ENCODE data around the gene LEKR1. TPM values are rescaled to one million over a fixed set of nuclear protein-coding genes. Genes with fewer than 3 reads are reported as not detected.
A peak's percentile ranks its signal among the peaks of the same experiment; 100 is the strongest.
"Not testable (repeated sequence)": the region's sequence is repeated elsewhere in the genome, so short reads cannot be mapped to it uniquely, and the experiment has no call there.

Gene LEKR1
- total RNA-seq, 8 experiments from 2014 or later = 0.05 to 3.2 (median 1.2) TPM

DNA sequence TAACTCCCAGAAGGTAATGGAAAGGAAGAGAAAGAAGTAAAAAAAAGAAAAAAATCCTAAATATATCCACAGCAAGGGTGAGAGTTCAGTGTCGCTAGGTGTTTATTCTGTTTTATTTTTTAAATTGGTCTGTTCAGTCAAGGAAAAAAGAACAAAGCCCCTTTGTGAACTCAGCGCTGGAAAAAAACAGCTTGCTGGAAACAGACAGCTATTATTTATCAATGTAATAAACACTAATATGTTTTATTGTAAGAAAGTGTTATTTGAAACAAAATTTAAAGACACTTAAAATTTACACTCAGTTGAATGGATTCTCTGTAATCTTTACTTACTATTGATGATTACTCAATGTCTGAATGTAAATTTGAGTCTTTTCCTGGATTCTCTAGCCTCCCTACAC is 32.3 kb upstream of the LEKR1 start:
- WGBS, 10 experiments = 64 to 95% (median 89%) methylated on average over 1 to 2 of the region's 2 CpGs; no CpG with 5 or more reads in 1 of the 10 experiments
- in situ Hi-C loops (cut with MboI; ENCODE audit: low pct_unique_long_range_greater_than_20kb in 2 of 9, low sequenced_read_pairs in 9 of 9, unreplicated experiment in 9 of 9) = no loop called here

DNA sequence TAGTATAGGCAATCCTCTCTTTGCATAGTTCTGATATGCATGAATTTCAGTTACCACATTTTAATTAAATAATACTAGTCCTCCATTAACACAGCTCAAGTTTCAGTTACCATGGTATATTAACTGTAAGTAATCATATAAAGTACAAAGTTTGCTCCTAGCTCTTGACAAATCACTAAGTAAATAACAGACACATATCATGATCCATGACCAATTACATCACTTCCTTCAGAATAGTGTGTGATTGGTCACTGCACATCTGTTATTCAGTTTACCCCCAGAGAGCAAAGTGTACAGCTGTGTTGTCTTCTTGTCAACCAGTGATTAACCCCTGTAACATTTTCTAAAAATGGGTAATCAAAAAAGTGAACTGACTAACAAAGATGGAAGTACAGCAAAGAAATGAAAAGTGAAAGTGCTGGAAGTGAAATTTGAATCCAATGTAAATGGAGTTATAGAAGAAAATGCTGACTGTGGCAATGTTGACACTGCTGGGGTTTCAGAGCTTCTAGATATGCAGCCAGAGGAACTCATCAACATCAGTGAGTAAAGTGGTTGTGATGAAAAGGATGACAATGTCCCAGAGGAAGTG is 30.2 kb upstream of the LEKR1 start:
- in situ Hi-C loops (cut with MboI; ENCODE audit: low pct_unique_long_range_greater_than_20kb in 2 of 9, low sequenced_read_pairs in 9 of 9, unreplicated experiment in 9 of 9) = no loop called here
- ATAC-seq (replicated peaks in 6 of 8) = peak in 3 of 8 experiments; percentile 47 to 93 (median 75)
- H3K4me3 ChIP-seq = no peak overlapping the region
- H3K27ac ChIP-seq = no peak overlapping the region
- H3K4me1 ChIP-seq (replicated peaks in 1 of 2) = no peaks in the 10 kb centered on the region

More for the DNA sequence above, 32.3 kb upstream of the LEKR1 start:
- no peak for ATAC-seq (replicated peaks in 6 of 8)
- Histone ChIP-seq H3K4me3 (no peak overlapping the region), H3K4me1 (replicated peaks in 1 of 2) (no peaks in the 10 kb centered on the region), H3K27ac (no peak overlapping the region)

DNA sequence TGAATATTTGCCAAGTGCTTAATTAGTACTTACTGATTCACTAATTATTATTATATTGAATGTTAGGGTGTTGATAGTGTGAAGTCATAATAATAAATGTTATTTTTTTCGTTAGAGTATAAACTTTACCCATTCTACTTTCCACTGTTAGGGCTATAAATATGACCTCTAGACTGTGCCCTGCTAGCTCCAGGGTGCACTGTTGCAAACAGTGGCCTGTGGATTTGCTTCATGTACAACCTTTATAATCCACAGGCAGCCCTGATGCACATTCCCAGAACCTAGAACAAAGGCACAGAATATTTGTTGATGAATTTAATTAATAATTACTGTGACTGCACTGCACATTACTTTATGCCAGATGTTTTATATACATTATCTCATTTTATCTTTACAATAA is 28.8 kb upstream of the LEKR1 start:
- Histone ChIP-seq H3K4me3 (no peak overlapping the region), H3K27ac (no peak overlapping the region), H3K4me1 (replicated peaks in 1 of 2) (no peaks in the 10 kb centered on the region)
- ATAC-seq (replicated peaks in 6 of 8) = no peak
- in situ Hi-C loops (cut with MboI; ENCODE audit: low pct_unique_long_range_greater_than_20kb in 2 of 9, low sequenced_read_pairs in 9 of 9, unreplicated experiment in 9 of 9) = no loop called here
- 29 to 95% (median 80%) methylated on average over 1 of the region's 1 CpG; no CpG with 5 or more reads in 1 of the 10 experiments for WGBS, 10 experiments

GRCh38 chr3:156800287-156800686 is 25.9 kb upstream of the LEKR1 start:
- WGBS, 10 experiments = 89 to 100% (median 100%) methylated on average over 1 to 4 of the region's 4 CpGs; no CpG with 5 or more reads in 1 of the 10 experiments
- H3K27ac ChIP-seq; in situ Hi-C loops (cut with MboI; ENCODE audit: low pct_unique_long_range_greater_than_20kb in 2 of 9, low sequenced_read_pairs in 9 of 9, unreplicated experiment in 9 of 9); H3K4me1 ChIP-seq (replicated peaks in 1 of 2); H3K4me3 ChIP-seq; ATAC-seq (replicated peaks in 6 of 8): not testable (repeated sequence)

- in situ Hi-C loops (cut with MboI; ENCODE audit: low pct_unique_long_range_greater_than_20kb in 2 of 9, low sequenced_read_pairs in 9 of 9, unreplicated experiment in 9 of 9) = no loop called here
- no peak overlapping the region for H3K27ac ChIP-seq
Observed at GRCh38 chr3:156801746-156802145, 24.4 kb upstream of the LEKR1 start.

DNA sequence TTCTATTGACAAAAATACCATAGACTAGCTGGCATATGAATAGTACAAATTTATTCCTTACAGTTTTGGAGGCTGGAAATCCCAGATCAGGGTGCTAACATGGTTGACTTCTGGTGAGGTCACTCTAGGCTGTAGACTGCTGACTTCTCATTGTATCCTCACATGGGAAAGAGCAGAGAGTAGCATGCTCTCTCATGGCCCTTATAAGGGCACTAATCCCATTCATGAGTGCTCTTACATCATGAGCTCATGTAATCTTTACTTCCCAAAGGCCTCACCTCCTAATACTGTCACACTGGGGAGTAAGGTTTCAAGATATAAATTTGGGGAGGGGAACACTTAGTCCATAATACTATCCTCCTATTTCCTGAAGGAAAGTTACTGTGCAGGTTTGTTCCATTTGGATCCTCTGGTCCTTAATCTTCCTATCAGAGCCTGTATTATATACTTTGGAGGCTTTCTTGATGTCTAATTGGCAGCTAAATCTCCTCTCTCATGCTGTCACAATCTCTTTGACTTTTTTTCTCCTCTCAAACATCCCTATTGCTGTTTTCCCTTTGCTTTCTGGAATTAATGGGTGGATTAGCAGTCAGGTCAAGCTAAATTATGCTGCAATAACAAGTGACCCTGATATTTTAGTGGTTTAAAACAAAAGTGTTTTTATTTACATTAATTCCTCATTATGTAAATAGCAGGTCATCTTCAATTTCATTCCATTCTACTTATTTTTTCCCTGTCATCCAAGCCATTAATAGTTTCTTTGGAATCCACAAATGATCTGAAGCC is 23.1 kb upstream of the LEKR1 start:
- H3K27ac ChIP-seq = no peak overlapping the region
- in situ Hi-C loops (cut with MboI; ENCODE audit: low pct_unique_long_range_greater_than_20kb in 2 of 9, low sequenced_read_pairs in 9 of 9, unreplicated experiment in 9 of 9) = no loop called here
- H3K4me1 ChIP-seq (replicated peaks in 1 of 2) = no peaks in the 10 kb centered on the region
- H3K4me3 ChIP-seq = no peak overlapping the region
- ATAC-seq (replicated peaks in 6 of 8) = no peak

More at GRCh38 chr3:156801746-156802145, 24.4 kb upstream of the LEKR1 start:
- Histone ChIP-seq H3K4me1 (replicated peaks in 1 of 2) (no peaks in the 10 kb centered on the region), H3K4me3 (no peak overlapping the region)
- 74 to 94% (median 90%) methylated on average over 2 of the region's 2 CpGs; no CpG with 5 or more reads in 5 of the 10 experiments for WGBS, 10 experiments
- ATAC-seq (replicated peaks in 6 of 8) = no peak

DNA sequence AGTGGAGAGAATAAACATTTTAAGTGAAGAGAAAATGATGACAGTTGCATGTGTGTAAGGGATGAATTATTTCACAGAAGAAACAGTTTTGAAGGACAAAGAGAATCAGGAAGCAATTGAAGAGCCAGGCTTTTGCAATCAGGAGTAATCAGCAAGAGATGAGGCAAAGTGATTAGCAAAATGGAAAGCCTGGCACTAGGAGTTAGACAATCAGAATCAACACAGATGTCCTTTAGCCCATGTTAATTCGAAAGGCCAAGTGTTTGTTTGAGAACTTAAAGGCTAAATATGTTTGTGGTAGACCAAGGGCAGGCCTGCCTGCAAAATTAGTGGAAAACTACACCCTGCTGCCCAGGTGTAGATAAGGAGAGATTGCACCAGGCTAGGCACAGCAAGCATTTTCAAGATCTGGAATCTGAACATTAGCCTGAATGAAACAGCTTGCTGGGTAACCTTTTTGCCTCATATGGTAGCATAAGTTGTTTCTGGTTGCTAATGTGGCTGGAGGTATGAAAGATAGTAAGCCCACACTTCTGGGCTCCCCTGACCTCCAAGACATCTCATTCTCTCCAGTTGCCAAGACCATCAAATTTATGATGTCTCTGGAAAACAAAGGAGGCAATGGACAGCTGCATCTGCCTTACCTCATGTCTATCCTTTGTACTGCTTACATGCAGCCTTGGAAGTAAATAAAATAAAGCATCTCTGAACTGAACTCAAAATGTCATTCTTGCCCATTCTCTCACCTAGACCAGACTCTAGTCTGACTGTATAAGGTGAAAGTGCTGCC is 22.0 kb upstream of the LEKR1 start:
- H3K27ac ChIP-seq = no peak overlapping the region
- in situ Hi-C loops (cut with MboI; ENCODE audit: low pct_unique_long_range_greater_than_20kb in 2 of 9, low sequenced_read_pairs in 9 of 9, unreplicated experiment in 9 of 9) = no loop called here
- WGBS, 10 experiments = 0 to 100% (median 63%) methylated on average over 1 of the region's 1 CpG; no CpG with 5 or more reads in 2 of the 10 experiments
- ATAC-seq (replicated peaks in 6 of 8) = no peak
- no peaks in the 10 kb centered on the region for H3K4me1 ChIP-seq (replicated peaks in 1 of 2)
- H3K4me3 ChIP-seq = no peak overlapping the region

DNA sequence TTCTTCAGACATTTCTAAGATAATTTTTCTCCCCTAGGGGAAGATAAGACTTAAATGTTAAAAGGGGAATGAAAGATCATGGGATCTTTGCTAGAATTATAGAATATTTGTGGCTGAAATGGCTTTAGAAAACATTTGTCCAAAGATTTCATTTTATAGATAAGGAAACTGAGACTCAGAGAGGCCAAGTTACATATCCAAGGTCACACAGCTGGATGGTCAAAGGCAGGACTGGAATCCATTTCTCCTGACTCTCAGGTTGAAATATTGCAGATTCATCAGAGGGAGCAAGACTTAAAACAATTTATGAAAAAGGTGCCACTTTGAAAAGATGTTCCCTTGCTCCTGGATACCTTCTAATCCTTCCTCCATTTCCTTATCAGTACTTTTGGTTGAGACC is 19.5 kb upstream of the LEKR1 start:
- in situ Hi-C loops (cut with MboI; ENCODE audit: low pct_unique_long_range_greater_than_20kb in 2 of 9, low sequenced_read_pairs in 9 of 9, unreplicated experiment in 9 of 9) = no loop called here
- no peak for ATAC-seq (replicated peaks in 6 of 8)
- H3K27ac ChIP-seq = no peak overlapping the region
- H3K4me1 ChIP-seq (replicated peaks in 1 of 2) = no peaks in the 10 kb centered on the region
- H3K4me3 ChIP-seq = no peak overlapping the region

- no peak overlapping the region for H3K4me3 ChIP-seq
- no peak overlapping the region for H3K27ac ChIP-seq
- in situ Hi-C loops (cut with MboI; ENCODE audit: low pct_unique_long_range_greater_than_20kb in 2 of 9, low sequenced_read_pairs in 9 of 9, unreplicated experiment in 9 of 9) = no loop called here
- ATAC-seq (replicated peaks in 6 of 8) = no peak
- 67 to 100% (median 100%) methylated on average over 1 to 2 of the region's 2 CpGs; no CpG with 5 or more reads in 3 of the 10 experiments for WGBS, 10 experiments
- no peaks in the 10 kb centered on the region for H3K4me1 ChIP-seq (replicated peaks in 1 of 2)
Observed at GRCh38 chr3:156808025-156808424, 18.1 kb upstream of the LEKR1 start.

DNA sequence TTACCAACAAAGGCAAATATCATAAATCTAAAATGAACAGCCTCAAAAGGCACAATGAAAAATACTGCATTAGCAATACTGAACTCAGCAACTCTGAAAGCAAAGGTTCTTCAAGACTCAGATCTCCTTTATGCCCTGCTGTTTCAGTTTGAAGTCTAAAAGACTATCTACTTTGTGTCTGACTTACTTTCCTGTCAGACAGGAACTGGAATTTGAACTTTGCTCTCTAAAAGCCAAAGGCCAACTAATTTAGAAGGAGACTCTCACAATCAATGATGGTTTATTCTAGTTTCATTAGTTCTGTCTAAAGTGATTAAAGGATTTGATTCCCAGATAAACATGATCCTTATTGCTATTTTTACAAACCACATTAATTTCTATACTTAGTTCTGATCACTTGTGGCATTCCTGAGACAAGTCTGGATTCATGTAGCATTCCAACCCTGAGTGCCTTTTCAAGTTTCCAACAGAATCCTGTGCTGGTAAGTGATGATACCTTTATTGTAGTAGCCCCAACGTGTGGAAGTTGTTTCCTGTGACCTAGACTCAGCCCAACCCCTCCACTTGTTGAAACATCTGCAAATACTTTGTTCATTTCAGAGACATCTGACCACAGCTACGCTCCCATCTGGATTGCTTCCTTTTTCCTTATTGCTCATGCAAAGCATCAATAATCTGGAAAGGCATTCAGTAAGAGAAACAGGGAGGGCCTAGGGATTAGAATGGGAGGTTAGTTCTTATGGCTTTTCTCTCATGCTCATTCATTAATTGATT is 14.9 kb upstream of the LEKR1 start:
- H3K4me1 ChIP-seq (replicated peaks in 1 of 2) = no peaks in the 10 kb centered on the region
- in situ Hi-C loops (cut with MboI; ENCODE audit: low pct_unique_long_range_greater_than_20kb in 2 of 9, low sequenced_read_pairs in 9 of 9, unreplicated experiment in 9 of 9) = no loop called here
- no peak overlapping the region for H3K27ac ChIP-seq

GRCh38 chr3:156812521-156813335 is 13.4 kb upstream of the LEKR1 start:
- no peak overlapping the region for H3K4me3 ChIP-seq
- H3K27ac ChIP-seq = no peak overlapping the region
- WGBS, 10 experiments = 72 to 100% (median 93%) methylated on average over 1 to 5 of the region's 6 CpGs
- in situ Hi-C loops (cut with MboI; ENCODE audit: low pct_unique_long_range_greater_than_20kb in 2 of 9, low sequenced_read_pairs in 9 of 9, unreplicated experiment in 9 of 9) = no loop called here
- peaks cover 4% of the 10 kb centered on the region in 2 donors for H3K4me1 ChIP-seq (replicated peaks in 1 of 2)
- peak in 1 of 8 experiments; percentile 9 for ATAC-seq (replicated peaks in 6 of 8)

More for the DNA sequence above, 14.9 kb upstream of the LEKR1 start:
- no peak overlapping the region for H3K4me3 ChIP-seq
- 0 to 83% (median 45%) methylated on average over 1 to 2 of the region's 2 CpGs; no CpG with 5 or more reads in 2 of the 10 experiments for WGBS, 10 experiments
- peak in 2 of 8 experiments; percentile 24 to 51 for ATAC-seq (replicated peaks in 6 of 8)

GRCh38 chr3:156814295-156814694 is 11.9 kb upstream of the LEKR1 start:
- no peak for ATAC-seq (replicated peaks in 6 of 8)
- 80 to 100% (median 98%) methylated on average over 1 to 2 of the region's 2 CpGs; no CpG with 5 or more reads in 2 of the 10 experiments for WGBS, 10 experiments
- in situ Hi-C loops (cut with MboI; ENCODE audit: low pct_unique_long_range_greater_than_20kb in 2 of 9, low sequenced_read_pairs in 9 of 9, unreplicated experiment in 9 of 9) = no loop called here
- H3K4me1 ChIP-seq (replicated peaks in 1 of 2) = peaks cover 4 to 6% of the 10 kb centered on the region in 2 donors
- no peak overlapping the region for H3K27ac ChIP-seq
- no peak overlapping the region for H3K4me3 ChIP-seq
